Lung (tissue), 12 donors: Measurements from ENCODE around the gene PDS5B. TPM values are rescaled to one million over a fixed set of nuclear protein-coding genes. Genes with fewer than 3 reads are reported as not detected.

Experiments
- ATAC-seq: fragments of 200-7000 bp; cut with Tn5 transposase; one replicate; pipeline ENCODE4 v1.9.1; 2020; ENCODE audit warnings: moderate number of reproducible peaks; ENCODE audit not compliant: insufficient read depth, low FRiP score
- DNase-seq, 3 donors: peaks; one replicate each; pipeline ENCODE4 v3.0.0-alpha.2; 2013 to 2017
- H3K27ac ChIP-seq, 2 donors: one replicate each; pipeline ENCODE4 v1.5.1; 2013; ENCODE audit warnings: mild to moderate bottlenecking in 2 of 2, moderate library complexity in 2 of 2, control low read depth in 1 of 2, inconsistent platforms in 1 of 2, low read depth in 1 of 2, low read length in 1 of 2
- H3K27me3 ChIP-seq, 3 donors: one replicate each; pipeline ENCODE4 v1.5.1; 2013; ENCODE audit warnings: low read length in 2 of 3; ENCODE audit not compliant: control insufficient read depth in 3 of 3, insufficient read depth in 3 of 3
- H3K36me3 ChIP-seq, 4 donors: one replicate each; pipeline ENCODE4 v1.5.1; 2013; ENCODE audit warnings: low read length in 4 of 4, mild to moderate bottlenecking in 1 of 4, moderate library complexity in 1 of 4; ENCODE audit not compliant: control insufficient read depth in 4 of 4, insufficient read depth in 4 of 4
- H3K4me1 ChIP-seq, 5 donors: one replicate each; pipeline ENCODE4 v1.5.1; 2013; ENCODE audit warnings: low read length in 5 of 5, mild to moderate bottlenecking in 2 of 5, moderate library complexity in 1 of 5; ENCODE audit not compliant: control insufficient read depth in 5 of 5, insufficient read depth in 5 of 5
- H3K4me3 ChIP-seq: one replicate; pipeline ENCODE4 v1.5.1; 2013; ENCODE audit warnings: mild to moderate bottlenecking, control low read depth, moderate library complexity
- H3K9ac ChIP-seq, 2 donors: one replicate each; pipeline ENCODE4 v1.5.1; 2013; ENCODE audit warnings: low read length in 2 of 2, control low read depth in 1 of 2; ENCODE audit not compliant: insufficient read depth in 1 of 2
- H3K9me3 ChIP-seq, 4 donors: one replicate each; pipeline ENCODE4 v1.5.1; 2013; ENCODE audit warnings: low read length in 3 of 4, mild to moderate bottlenecking in 1 of 4, moderate library complexity in 1 of 4; ENCODE audit not compliant: control insufficient read depth in 4 of 4, insufficient read depth in 3 of 4
- CTCF ChIP-seq: IDR thresholded peaks from 2 replicates; pipeline ENCODE4 v1.5.1; 2012; ENCODE audit warnings: mild to moderate bottlenecking; ENCODE audit errors: control extremely low read depth, extremely low read depth
- WGBS, 2 donors: extraction: QIAGEN DNeasy Blood & Tissue Kit; methylation state at CpG; one replicate each; pipeline ENCODE4 v1.1.7; 2013; 5-methylcytosine and 5-hydroxymethylcytosine counted together
- polyA plus RNA-seq, 2 donors: library from polyadenylated mRNA; stranded (reverse); fragments of 200-250 nt; gene quantifications; one replicate each; pipeline ENCODE4 v1.2.1, GENCODE V29; 2013
- total RNA-seq, 2 donors: library from RNA; depleted of rRNA in 1 of 2; stranded (reverse); fragments of >200 nt in 1 of 2; gene quantifications; one replicate each; pipeline ENCODE4 v1.2.1, GENCODE V29; 2014 to 2021
- donor health status: control.
- donor health status: control.
- donor health status: Bipolar disorder and iron deficiency.
- donor health status: healthy.
- donor health status: DM: yes; HTN: yes; CAD: no.

The PDS5B gene
- total and polyA plus RNA-seq, 4 donors = 5.3 to 111 (median 19.3) TPM

- H3K4me3 ChIP-seq = no peak overlapping the region
- WGBS, 2 donors = 29 to 31% methylated on average over 4 of the region's 4 CpGs
- H3K27me3 ChIP-seq = no peaks in the 10 kb centered on the region
- ATAC-seq (peak; percentile 81), DNase-seq (peak; percentile 29 to 79 (median 70))
- H3K9me3 ChIP-seq = no peaks in the 10 kb centered on the region
- no peak overlapping the region for H3K27ac ChIP-seq
- no peak overlapping the region for H3K9ac ChIP-seq
- H3K4me1 ChIP-seq = peaks cover 0 to 8% (median 2%) of the 10 kb centered on the region in 5 donors
- peak; percentile 67 for TF ChIP-seq CTCF
- H3K36me3 ChIP-seq = no peaks in the 10 kb centered on the region
These were observed 53.4 kb downstream of the PDS5B start for GRCh38 chr13:32639502-32640105.

- no peak for ATAC-seq
- Histone ChIP-seq H3K9ac (no peak overlapping the region), H3K36me3 (no peaks in the 10 kb centered on the region), H3K4me3 (no peak overlapping the region), H3K9me3 (no peaks in the 10 kb centered on the region), H3K27ac (no peak overlapping the region), H3K27me3 (no peaks in the 10 kb centered on the region), H3K4me1 (peaks cover 0 to 12% (median 2%) of the 10 kb centered on the region in 5 donors)
- DNase-seq = no peak
- no peak for TF ChIP-seq CTCF
- whole genome bisulfite sequencing, 2 donors = 3 to 23% methylated on average over 1 of the region's 1 CpG
These were observed 56.1 kb downstream of the PDS5B start for GRCh38 chr13:32642316-32642715.

GRCh38 chr13:32642858-32643257 is 56.6 kb downstream of the PDS5B start:
- ATAC-seq (no peak), DNase-seq (no peak)
- 61 to 81% methylated on average over 1 of the region's 1 CpG for WGBS, 2 donors
- Histone ChIP-seq H3K4me1 (peaks cover 0 to 12% (median 2%) of the 10 kb centered on the region in 5 donors), H3K36me3 (no peaks in the 10 kb centered on the region), H3K9ac (no peak overlapping the region), H3K4me3 (no peak overlapping the region), H3K27me3 (no peaks in the 10 kb centered on the region), H3K27ac (no peak overlapping the region), H3K9me3 (no peaks in the 10 kb centered on the region)
- TF ChIP-seq CTCF = no peak

GRCh38 chr13:32645854-32646253 is 59.6 kb downstream of the PDS5B start:
- H3K9ac ChIP-seq = no peak overlapping the region
- H3K4me3 ChIP-seq = no peak overlapping the region
- DNase-seq = no peak
- peaks cover 0 to 13% (median 2%) of the 10 kb centered on the region in 5 donors for H3K4me1 ChIP-seq
- H3K36me3 ChIP-seq = no peaks in the 10 kb centered on the region
- no peak overlapping the region for H3K27ac ChIP-seq
- 59 to 72% methylated on average over 2 of the region's 2 CpGs for WGBS, 2 donors
- no peak for TF ChIP-seq CTCF
- no peaks in the 10 kb centered on the region for H3K9me3 ChIP-seq
- no peaks in the 10 kb centered on the region for H3K27me3 ChIP-seq
- no peak for ATAC-seq
